ENCODE measurements around the gene SAMD10.
"Not testable (repeated sequence)": the region's sequence is repeated elsewhere in the genome, so short reads cannot be mapped to it uniquely, and the experiment has no call there.

The SAMD10 gene

DNA sequence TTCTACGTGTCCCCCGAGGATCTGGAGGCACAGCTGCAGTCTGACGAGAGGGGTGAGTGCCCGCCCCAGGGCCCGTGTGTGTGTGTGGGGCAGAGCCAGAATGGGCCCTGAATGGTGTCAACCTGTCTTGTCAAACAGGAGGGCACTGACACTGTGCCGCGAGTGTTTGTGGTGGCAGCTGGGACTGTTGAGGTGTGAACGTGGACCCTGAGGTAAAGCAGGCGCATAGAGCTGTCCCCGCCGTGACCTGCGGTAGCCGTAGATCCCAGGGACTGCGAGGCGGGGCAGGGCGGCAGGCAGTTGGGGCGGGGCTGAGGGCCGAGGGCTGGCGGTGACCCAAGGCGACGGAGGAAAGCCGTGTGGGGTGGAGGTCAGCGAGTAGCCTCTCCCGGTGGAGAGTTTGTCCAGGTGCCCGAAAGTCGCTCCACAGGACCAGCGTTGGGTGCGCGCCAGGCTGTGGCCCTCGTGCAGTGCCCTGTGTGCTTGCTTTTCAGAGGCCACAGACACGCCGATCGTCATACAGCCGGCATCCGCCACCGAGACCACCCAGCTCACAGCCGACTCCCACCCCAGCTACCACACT, 48.4 kb downstream of the SAMD10 start:
- Histone ChIP-seq H3K27ac (ENCODE audit: insufficient read depth, low read length, poor library complexity, severe bottlenecking) (no peak overlapping the region), H3K27me3 (replicated peaks; ENCODE audit: control insufficient read depth, insufficient read depth, low read length, poor library complexity, severe bottlenecking) (no peaks in the 10 kb centered on the region), H3K36me3 (ENCODE audit: control insufficient read depth, insufficient read depth, low read length) (peaks cover 77% of the 10 kb centered on the region), H3K4me3 (ENCODE audit: insufficient read depth, low read depth, low read length, poor library complexity, severe bottlenecking) (no peak overlapping the region), H3K4me1 (ENCODE audit: control insufficient read depth, insufficient read depth, low read length, poor library complexity, severe bottlenecking) (no peaks in the 10 kb centered on the region), H3K9me3 (ENCODE audit: control insufficient read depth, low read length) (no peaks in the 10 kb centered on the region)
- no peak for DNase-seq

DNA sequence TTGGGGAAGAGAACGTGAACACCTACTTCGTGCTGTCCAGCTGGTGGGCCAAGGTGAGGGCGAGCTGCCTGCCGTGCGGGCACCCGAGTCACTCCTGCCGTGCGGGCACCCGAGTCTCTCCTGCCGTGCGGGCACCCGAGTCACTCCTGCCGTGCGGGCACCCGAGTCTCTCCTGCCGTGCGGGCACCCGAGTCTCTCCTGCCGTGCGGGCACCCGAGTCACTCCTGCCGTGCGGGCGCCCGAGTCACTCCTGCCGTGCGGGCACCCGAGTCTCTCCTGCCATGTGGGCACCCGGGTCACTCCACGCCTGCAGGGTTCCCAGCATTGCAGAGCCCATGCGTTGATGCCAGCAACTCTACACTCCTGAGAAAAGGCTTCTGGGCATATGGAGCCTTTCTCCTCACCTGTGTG, 50.0 kb downstream of the SAMD10 start:
- H3K4me1 ChIP-seq (ENCODE audit: control insufficient read depth, insufficient read depth, low read length, poor library complexity, severe bottlenecking); H3K4me3 ChIP-seq (ENCODE audit: insufficient read depth, low read depth, low read length, poor library complexity, severe bottlenecking); H3K27me3 ChIP-seq (replicated peaks; ENCODE audit: control insufficient read depth, insufficient read depth, low read length, poor library complexity, severe bottlenecking); H3K9me3 ChIP-seq (ENCODE audit: control insufficient read depth, low read length); DNase-seq; H3K27ac ChIP-seq (ENCODE audit: insufficient read depth, low read length, poor library complexity, severe bottlenecking): not testable (repeated sequence)
- H3K36me3 ChIP-seq (ENCODE audit: control insufficient read depth, insufficient read depth, low read length), result peaks cover 61% of the 10 kb centered on the region

DNA sequence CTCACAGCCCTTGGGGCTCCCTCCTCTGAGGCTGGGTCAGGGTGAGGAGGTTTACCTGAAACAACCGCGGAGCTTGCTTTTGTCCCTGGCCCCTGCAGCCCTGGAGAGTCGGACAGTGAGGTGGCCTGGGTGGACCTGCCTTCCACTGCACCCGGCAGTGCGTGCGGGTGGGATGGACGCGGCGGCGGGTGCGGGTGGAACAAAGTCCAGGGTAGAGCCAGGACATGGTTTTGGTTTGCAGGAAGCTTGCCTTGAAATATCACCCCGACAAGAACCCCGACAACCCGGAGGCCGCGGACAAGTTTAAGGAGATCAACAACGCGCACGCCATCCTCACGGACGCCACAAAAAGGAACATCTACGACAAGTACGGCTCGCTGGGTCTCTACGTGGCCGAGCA, 50.4 kb downstream of the SAMD10 start:
- H3K27me3 ChIP-seq (replicated peaks; ENCODE audit: control insufficient read depth, insufficient read depth, low read length, poor library complexity, severe bottlenecking), result no peaks in the 10 kb centered on the region
- no peaks in the 10 kb centered on the region for H3K4me1 ChIP-seq (ENCODE audit: control insufficient read depth, insufficient read depth, low read length, poor library complexity, severe bottlenecking)
- no peak for DNase-seq
- H3K4me3 ChIP-seq (ENCODE audit: insufficient read depth, low read depth, low read length, poor library complexity, severe bottlenecking), result no peak overlapping the region
- H3K36me3 ChIP-seq (ENCODE audit: control insufficient read depth, insufficient read depth, low read length), result peaks cover 59% of the 10 kb centered on the region
- no peaks in the 10 kb centered on the region for H3K9me3 ChIP-seq (ENCODE audit: control insufficient read depth, low read length)
- no peak overlapping the region for H3K27ac ChIP-seq (ENCODE audit: insufficient read depth, low read length, poor library complexity, severe bottlenecking)

DNA sequence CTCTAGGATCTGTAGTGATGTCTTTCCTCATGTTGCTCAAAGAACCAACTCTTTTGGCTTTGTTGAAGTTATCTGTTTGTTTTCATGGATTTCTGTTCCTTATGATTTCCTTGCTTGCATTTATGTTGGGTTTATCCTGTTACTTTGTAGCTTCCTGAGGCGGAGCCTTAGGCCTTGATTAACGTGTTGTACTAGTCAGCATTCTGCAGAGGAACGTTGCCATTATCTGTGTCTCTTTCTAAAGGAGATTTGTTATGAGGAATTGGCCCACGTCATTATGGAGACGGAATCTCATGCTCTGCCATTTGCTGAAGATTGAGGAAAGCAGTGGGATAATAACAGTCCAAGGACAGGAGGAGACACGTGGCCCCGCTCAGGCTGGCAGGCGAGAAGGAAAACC, 53.1 kb downstream of the SAMD10 start:
- H3K4me1 ChIP-seq (ENCODE audit: control insufficient read depth, insufficient read depth, low read length, poor library complexity, severe bottlenecking), result no peaks in the 10 kb centered on the region
- H3K27ac ChIP-seq (ENCODE audit: insufficient read depth, low read length, poor library complexity, severe bottlenecking), result no peak overlapping the region
- no peak overlapping the region for H3K4me3 ChIP-seq (ENCODE audit: insufficient read depth, low read depth, low read length, poor library complexity, severe bottlenecking)
- H3K36me3 ChIP-seq (ENCODE audit: control insufficient read depth, insufficient read depth, low read length), result peaks cover 34% of the 10 kb centered on the region
- H3K9me3 ChIP-seq (ENCODE audit: control insufficient read depth, low read length), result no peaks in the 10 kb centered on the region
- no peak for DNase-seq
- H3K27me3 ChIP-seq (replicated peaks; ENCODE audit: control insufficient read depth, insufficient read depth, low read length, poor library complexity, severe bottlenecking), result no peaks in the 10 kb centered on the region

DNA sequence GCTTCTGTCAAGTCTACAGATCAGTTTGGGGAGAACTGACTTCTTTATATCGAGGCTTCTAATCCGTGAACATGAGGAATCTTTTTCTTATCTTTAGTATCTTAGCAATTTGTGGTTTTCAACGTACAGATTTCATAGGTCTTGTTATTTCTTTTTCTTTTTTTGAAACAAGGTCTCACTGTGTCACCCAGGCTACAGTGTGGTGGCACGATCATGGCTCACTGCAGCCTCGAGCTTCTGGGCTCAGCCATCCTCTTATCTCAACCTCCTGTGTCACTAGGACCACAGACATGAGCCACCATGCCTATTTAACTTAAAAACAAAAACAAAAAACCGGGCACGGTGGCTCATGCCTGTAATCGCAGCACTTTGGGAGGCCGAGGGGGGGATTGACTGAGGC, 55.2 kb downstream of the SAMD10 start:
- H3K27ac ChIP-seq (ENCODE audit: insufficient read depth, low read length, poor library complexity, severe bottlenecking), result no peak overlapping the region

More for the DNA sequence above, 55.2 kb downstream of the SAMD10 start:
- Histone ChIP-seq H3K36me3 (ENCODE audit: control insufficient read depth, insufficient read depth, low read length) (peaks cover 15% of the 10 kb centered on the region), H3K4me3 (ENCODE audit: insufficient read depth, low read depth, low read length, poor library complexity, severe bottlenecking) (no peak overlapping the region), H3K27me3 (replicated peaks; ENCODE audit: control insufficient read depth, insufficient read depth, low read length, poor library complexity, severe bottlenecking) (no peaks in the 10 kb centered on the region), H3K9me3 (ENCODE audit: control insufficient read depth, low read length) (no peaks in the 10 kb centered on the region), H3K4me1 (ENCODE audit: control insufficient read depth, insufficient read depth, low read length, poor library complexity, severe bottlenecking) (no peaks in the 10 kb centered on the region)
- DNase-seq, result no peak
